Measurements from ENCODE around the gene ADAP2. TPM values are rescaled to one million over a fixed set of nuclear protein-coding genes. Genes with fewer than 3 reads are reported as not detected.

ADAP2 gene
- total RNA-seq, 1 experiment from 2014 or later = 1.2 TPM

- TF ChIP-seq PREB (CRISPR knock-in tag; IDR thresholded peaks at IDR 0.05; ENCODE audit: borderline replicate concordance) = no peak
These were observed 12.2 kb downstream of the ADAP2 start (continued) for GRCh38 chr17:30933966-30934365.

GRCh38 chr17:30939051-30939689 lies 17.4 kb downstream of the ADAP2 start:
- Mint-ChIP-seq H3K27ac (no peak overlapping the region), H3K4me1 (no peaks in the 10 kb centered on the region), H3K27me3 (ENCODE audit: low read depth) (no peaks in the 10 kb centered on the region; the same call in 1 of the 2 replicates), H3K9me3 (peaks cover 6% of the 10 kb centered on the region; the same call in 1 of the 2 replicates), H3K4me3 (no peak overlapping the region), H3K36me3 (no peaks in the 10 kb centered on the region)
- no peak for ATAC-seq
- no peak for DNase-seq (ENCODE audit: low spot score)
- ChIA-PET CTCF (interaction anchor here (0.7 kb wide), 1 partner anchor 890 kb away, joined by 6 read pairs; no protein-coding TSS in a partner anchor), POLR2A (no interaction called here)
- no peak for TF ChIP-seq ZNF512 (CRISPR knock-in tag; IDR thresholded peaks at IDR 0.05; ENCODE audit: borderline replicate concordance)
- TF ChIP-seq E2F1 (CRISPR knock-in tag; IDR thresholded peaks at IDR 0.05) = no peak
- TF ChIP-seq MYBL2 (CRISPR knock-in tag; IDR thresholded peaks at IDR 0.05) = no peak
- TF ChIP-seq CDX4 (CRISPR knock-in tag; IDR thresholded peaks at IDR 0.05; ENCODE audit: borderline replicate concordance) = no peak
- TF ChIP-seq NR3C1 (CRISPR knock-in tag; conservative IDR thresholded peaks at IDR 0.05; ENCODE audit: low read depth) = no peak
- no peak for TF ChIP-seq FOXP4 (CRISPR knock-in tag; IDR thresholded peaks at IDR 0.05)
- no peak for TF ChIP-seq MAX (CRISPR knock-in tag; IDR thresholded peaks at IDR 0.05)

GRCh38 chr17:30942308-30943079 lies 20.7 kb downstream of the ADAP2 start:
- peaks cover 6% of the 10 kb centered on the region; the same call in 1 of the 2 replicates for H3K9me3 Mint-ChIP-seq
- no peaks in the 10 kb centered on the region for H3K4me1 Mint-ChIP-seq
- DNase-seq (ENCODE audit: low spot score) = no peak
- H3K27me3 Mint-ChIP-seq (ENCODE audit: low read depth) = no peaks in the 10 kb centered on the region
- no peak for ATAC-seq
- POLR2A ChIA-PET = no interaction called here
- H3K27ac Mint-ChIP-seq = no peak overlapping the region
- CTCF ChIA-PET = no interaction called here
- H3K36me3 Mint-ChIP-seq = no peaks in the 10 kb centered on the region
- H3K4me3 Mint-ChIP-seq = no peak overlapping the region
- no peak for TF ChIP-seq GTF2I (CRISPR knock-in tag; conservative IDR thresholded peaks at IDR 0.05)
- no peak for TF ChIP-seq ZBTB43 (CRISPR knock-in tag; IDR thresholded peaks at IDR 0.05)
- TF ChIP-seq SMAD3 (CRISPR knock-in tag; IDR thresholded peaks at IDR 0.05; ENCODE audit: borderline replicate concordance) = no peak
- TF ChIP-seq PRDM15 (CRISPR knock-in tag; IDR thresholded peaks at IDR 0.05) = no peak
- no peak for TF ChIP-seq MXD4 (CRISPR knock-in tag; IDR thresholded peaks at IDR 0.05; ENCODE audit: borderline replicate concordance)
- TF ChIP-seq MLX (CRISPR knock-in tag; IDR thresholded peaks at IDR 0.05) = no peak
- TF ChIP-seq E2F5 (CRISPR knock-in tag; IDR thresholded peaks at IDR 0.05) = no peak

Measured in WTC11 (cell line).